ENCODE data around the gene LIAS. TPM values are rescaled to one million over a fixed set of nuclear protein-coding genes. Genes with fewer than 3 reads are reported as not detected.
"Not testable (repeated sequence)": the region's sequence is repeated elsewhere in the genome, so short reads cannot be mapped to it uniquely, and the experiment has no call there.

The LIAS gene
- total RNA-seq, 1 experiment from 2014 or later, result 18.4 TPM

DNA sequence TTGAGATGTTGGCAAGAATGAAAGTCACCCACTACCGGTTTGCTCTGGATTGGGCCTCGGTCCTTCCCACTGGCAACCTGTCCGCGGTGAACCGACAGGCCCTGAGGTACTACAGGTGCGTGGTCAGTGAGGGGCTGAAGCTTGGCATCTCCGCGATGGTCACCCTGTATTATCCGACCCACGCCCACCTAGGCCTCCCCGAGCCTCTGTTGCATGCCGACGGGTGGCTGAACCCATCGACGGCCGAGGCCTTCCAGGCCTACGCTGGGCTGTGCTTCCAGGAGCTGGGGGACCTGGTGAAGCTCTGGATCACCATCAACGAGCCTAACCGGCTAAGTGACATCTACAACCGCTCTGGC is 12.4 kb upstream of the LIAS start:
- Histone ChIP-seq H3K27me3 (ENCODE audit: control insufficient read depth, insufficient read depth, low read length) (no peaks in the 10 kb centered on the region), H3K36me3 (replicated peaks; ENCODE audit: control insufficient read depth, insufficient read depth, low read length) (no peaks in the 10 kb centered on the region), H3K4me3 (ENCODE audit: insufficient read depth, low read depth, low read length) (peak overlapping the region; percentile 50)
- DNase-seq, result no peak

DNA sequence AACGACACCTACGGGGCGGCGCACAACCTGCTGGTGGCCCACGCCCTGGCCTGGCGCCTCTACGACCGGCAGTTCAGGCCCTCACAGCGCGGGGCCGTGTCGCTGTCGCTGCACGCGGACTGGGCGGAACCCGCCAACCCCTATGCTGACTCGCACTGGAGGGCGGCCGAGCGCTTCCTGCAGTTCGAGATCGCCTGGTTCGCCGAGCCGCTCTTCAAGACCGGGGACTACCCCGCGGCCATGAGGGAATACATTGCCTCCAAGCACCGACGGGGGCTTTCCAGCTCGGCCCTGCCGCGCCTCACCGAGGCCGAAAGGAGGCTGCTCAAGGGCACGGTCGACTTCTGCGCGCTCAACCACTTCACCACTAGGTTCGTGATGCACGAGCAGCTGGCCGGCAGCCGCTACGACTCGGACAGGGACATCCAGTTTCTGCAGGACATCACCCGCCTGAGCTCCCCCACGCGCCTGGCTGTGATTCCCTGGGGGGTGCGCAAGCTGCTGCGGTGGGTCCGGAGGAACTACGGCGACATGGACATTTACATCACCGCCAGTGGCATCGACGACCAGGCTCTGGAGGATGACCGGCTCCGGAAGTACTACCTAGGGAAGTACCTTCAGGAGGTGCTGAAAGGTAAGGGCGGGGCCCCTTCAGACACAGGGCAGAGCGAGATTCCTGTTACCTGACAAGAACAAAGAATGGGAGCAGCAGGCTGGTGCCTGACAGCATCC is 11.8 kb upstream of the LIAS start:
- DNase-seq, result peak; percentile 77
- H3K27me3 ChIP-seq (ENCODE audit: control insufficient read depth, insufficient read depth, low read length), result no peaks in the 10 kb centered on the region
- peak overlapping the region; percentile 50 for H3K4me3 ChIP-seq (ENCODE audit: insufficient read depth, low read depth, low read length)
- H3K36me3 ChIP-seq (replicated peaks; ENCODE audit: control insufficient read depth, insufficient read depth, low read length), result peaks cover 4% of the 10 kb centered on the region

DNA sequence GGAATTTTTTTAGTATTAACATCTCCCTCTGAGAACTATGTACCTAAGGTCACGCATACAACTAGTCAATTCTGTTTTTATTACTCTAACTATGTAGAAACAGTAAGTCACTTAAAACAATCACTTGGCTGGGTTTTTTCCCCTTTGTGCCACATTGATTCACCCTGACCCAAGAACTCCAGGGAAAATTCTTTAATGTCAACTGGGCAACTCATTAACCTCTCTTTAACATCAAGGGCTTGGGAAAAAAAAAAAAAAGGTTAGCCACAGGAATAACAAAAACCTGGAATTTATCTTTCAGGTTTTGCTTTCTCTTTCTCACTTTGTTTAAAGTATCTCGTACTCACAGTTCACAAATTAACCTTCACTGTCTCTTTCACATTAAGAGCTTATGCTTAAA is 8.2 kb upstream of the LIAS start:
- Histone ChIP-seq H3K4me3 (ENCODE audit: insufficient read depth, low read depth, low read length) (no peak overlapping the region), H3K36me3 (replicated peaks; ENCODE audit: control insufficient read depth, insufficient read depth, low read length) (peaks cover 27% of the 10 kb centered on the region), H3K27me3 (ENCODE audit: control insufficient read depth, insufficient read depth, low read length) (no peaks in the 10 kb centered on the region)
- no peak for DNase-seq

DNA sequence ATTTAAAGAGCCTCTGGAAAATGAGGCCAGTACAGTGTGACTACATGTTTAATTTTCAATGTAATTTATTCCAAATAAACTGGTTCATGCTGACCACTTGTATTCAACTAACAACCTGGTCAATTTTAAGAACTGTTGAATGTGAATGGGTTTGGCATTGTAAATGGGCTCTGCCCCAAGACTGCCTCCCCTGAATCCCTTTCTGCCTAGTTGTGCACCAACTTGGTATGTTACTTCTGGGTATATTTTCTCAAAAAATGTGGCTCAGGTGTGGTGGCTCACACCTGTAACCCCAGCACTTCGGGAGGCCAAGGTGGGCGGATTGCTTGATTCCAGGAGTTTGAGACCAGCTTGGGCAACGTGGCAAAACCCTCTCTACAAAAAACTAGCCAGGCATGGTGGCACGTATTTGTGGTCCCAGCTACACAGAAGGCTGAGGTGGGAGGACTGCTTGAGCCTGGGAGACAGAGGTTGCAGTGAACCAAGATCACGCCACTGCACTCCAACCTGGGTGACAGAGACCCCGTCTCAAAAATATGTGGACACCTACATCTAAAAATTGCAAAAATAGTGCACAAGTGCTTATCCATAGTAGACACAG is 7.3 kb upstream of the LIAS start:
- Histone ChIP-seq H3K4me3 (ENCODE audit: insufficient read depth, low read depth, low read length) (no peak overlapping the region), H3K27me3 (ENCODE audit: control insufficient read depth, insufficient read depth, low read length) (no peaks in the 10 kb centered on the region), H3K36me3 (replicated peaks; ENCODE audit: control insufficient read depth, insufficient read depth, low read length) (peaks cover 35% of the 10 kb centered on the region)
- DNase-seq, result no peak

DNA sequence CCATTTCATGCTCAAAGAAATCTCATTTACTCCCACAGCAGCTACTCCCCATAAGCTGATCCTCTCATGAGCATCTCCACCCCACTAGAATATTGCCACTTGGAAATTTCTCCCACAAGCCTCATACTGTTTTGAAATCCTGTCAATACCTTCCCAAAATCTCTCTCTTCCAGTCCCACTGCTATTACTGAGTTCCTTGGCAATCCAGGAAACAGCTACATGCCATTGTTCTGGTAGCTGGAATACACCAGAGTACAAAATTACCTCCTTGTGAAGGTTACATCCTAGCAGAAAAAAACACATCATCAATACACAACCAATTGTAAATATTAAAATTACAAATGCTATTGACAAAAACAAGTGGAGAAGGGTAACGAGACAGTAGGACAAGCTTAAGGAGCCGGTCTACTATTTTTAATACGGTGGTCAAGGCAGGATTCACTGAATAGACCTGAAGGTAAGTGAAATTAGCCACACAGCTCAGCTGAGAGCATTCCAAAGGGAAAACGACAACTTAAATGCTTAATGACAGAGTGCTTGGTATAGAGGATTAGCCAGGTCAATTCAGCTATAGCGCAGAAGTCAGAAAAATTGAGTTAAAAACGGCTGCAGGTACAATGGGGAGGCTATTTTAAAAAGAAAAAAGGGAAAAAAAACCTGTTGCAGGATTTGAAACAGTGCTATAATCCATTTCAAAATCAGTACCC is 6.5 kb upstream of the LIAS start:
- Histone ChIP-seq H3K36me3 (replicated peaks; ENCODE audit: control insufficient read depth, insufficient read depth, low read length) (peaks cover 43% of the 10 kb centered on the region), H3K4me3 (ENCODE audit: insufficient read depth, low read depth, low read length) (no peak overlapping the region), H3K27me3 (ENCODE audit: control insufficient read depth, insufficient read depth, low read length) (no peaks in the 10 kb centered on the region)
- no peak for DNase-seq

DNA sequence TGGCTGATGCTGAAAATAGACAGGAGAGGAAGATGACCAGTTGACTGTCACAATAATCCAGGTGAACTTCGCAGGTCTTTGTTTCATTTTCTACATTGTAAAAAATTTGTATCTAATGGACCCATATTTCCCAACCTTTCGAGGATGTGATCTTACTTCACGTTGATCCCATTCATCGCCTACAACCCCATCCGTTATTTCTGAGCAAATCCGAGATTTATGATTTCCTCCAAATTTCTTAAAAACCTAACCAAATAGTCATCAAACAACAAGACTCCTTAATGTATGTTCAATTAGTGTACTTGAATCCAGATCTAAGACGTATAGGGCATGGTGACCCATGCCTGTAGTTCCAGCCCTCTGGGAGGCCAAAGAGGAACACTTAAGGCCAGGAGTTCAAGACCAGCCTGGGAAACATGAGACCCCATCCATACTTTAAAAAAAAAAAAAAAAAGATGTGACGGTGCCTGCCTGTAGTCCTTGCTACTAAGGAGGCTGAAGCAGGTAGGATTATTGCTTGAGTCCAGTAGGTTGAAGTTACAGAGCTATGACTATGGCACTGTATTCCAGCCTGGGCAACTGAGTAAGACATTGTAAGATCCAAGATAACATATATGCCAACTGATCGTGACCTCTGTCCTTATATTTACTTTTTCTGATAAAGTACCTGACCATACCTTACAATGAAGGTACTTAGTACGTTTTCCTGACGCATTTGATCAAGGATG is 5.8 kb upstream of the LIAS start:
- no peak for DNase-seq
- H3K27me3 ChIP-seq (ENCODE audit: control insufficient read depth, insufficient read depth, low read length), result no peaks in the 10 kb centered on the region
- no peak overlapping the region for H3K4me3 ChIP-seq (ENCODE audit: insufficient read depth, low read depth, low read length)
- peaks cover 50% of the 10 kb centered on the region for H3K36me3 ChIP-seq (replicated peaks; ENCODE audit: control insufficient read depth, insufficient read depth, low read length)

DNA sequence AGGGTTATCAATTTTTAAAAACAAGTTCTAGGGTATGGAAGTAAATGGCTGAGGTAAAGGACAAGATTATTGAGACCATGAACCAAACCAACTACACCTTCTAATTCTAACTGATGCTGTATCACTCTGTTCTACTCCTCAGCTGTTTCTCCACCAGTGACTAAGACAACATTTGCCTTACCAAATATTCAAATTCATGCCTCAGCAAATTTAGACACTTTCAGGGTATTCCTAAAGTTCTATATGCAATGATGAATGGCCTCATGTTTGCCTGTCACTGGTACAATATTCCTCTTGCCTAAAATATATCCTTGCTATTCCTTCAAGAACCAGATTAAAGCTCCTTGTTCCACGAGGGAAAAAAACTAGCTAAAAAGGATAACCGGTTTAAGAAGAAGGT is 5.1 kb upstream of the LIAS start:
- no peak for DNase-seq
- Histone ChIP-seq H3K36me3 (replicated peaks; ENCODE audit: control insufficient read depth, insufficient read depth, low read length) (peaks cover 50% of the 10 kb centered on the region), H3K27me3 (ENCODE audit: control insufficient read depth, insufficient read depth, low read length) (no peaks in the 10 kb centered on the region), H3K4me3 (ENCODE audit: insufficient read depth, low read depth, low read length) (no peak overlapping the region)

DNA sequence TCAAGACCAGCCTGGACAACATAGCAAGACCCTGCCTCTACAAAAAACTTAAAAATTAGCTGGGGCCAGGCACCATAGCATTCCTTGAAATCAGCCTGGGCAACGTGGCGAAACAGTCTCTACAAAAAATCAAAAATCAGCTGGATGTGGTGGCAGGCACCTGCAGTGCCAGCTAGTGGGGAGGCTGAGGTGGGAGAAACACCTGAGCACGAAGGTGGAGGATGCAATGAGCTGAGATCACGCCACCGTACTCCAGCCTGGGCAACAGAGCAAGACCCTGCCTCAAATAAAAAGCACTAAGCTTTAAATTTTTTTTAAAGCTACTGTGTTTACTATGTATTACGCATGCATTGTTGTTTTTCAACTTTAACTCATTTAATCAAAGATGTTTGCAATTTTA is 3.4 kb upstream of the LIAS start:
- no peak for DNase-seq
- Histone ChIP-seq H3K27me3 (ENCODE audit: control insufficient read depth, insufficient read depth, low read length) (no peaks in the 10 kb centered on the region), H3K36me3 (replicated peaks; ENCODE audit: control insufficient read depth, insufficient read depth, low read length) (peaks cover 50% of the 10 kb centered on the region), H3K4me3 (ENCODE audit: insufficient read depth, low read depth, low read length) (no peak overlapping the region)

DNA sequence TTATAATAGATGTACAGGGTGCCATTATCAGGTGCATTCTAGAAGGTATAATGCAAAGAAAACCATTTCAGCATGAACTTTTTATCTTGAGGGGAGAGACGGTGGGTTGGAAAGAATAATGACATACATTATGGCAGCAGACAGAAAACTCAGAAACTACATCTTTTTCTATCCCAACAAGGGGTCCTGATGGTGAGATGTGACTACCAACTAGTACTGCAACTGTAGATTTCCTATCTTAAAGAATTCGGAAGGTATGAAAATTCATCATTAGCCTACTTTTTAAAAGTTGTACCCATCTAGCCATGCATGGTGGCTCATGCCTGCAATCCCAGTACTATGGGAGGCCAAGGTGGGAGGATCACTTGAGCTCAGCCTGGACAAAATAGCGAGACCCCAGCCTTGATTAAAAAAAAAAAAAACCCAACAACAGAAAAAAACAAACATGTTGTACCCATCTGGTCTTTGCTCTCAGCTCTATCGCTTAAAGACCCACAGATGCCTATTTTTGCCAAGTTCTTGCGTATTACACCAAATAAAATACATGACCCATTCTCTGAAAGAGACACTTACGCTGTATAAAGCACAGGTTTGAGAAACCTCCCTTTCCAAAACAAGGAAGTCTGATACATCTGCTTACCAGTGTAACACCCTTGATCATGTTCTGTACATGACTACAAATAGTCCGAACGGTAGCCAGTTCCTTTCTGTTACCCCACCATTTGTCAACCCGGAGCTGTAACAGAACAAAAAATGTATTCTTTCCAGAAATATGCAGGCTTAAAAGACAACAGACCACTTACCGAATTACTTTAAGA is 1.7 kb upstream of the LIAS start:
- Histone ChIP-seq H3K4me3 (ENCODE audit: insufficient read depth, low read depth, low read length) (peak overlapping the region; percentile 96), H3K36me3 (replicated peaks; ENCODE audit: control insufficient read depth, insufficient read depth, low read length) (peaks cover 47% of the 10 kb centered on the region), H3K27me3 (ENCODE audit: control insufficient read depth, insufficient read depth, low read length) (no peaks in the 10 kb centered on the region)
- DNase-seq, result no peak

DNA sequence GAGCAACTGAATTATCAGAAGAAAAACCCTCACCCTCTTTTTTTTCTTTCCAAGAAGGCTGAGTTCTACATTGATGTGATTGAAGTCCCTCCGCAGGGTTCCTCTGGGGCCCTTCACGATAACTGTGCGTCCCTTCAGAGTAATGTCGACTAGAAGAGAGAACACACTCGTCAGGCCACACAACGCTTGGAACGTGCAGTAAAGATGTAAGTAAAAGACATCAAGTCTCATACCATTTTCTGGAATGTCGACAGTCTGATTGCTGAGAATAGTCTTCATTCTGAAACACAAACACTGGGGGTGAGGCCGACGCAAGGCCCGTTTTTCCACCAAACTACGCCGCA is 723 bp upstream of the LIAS start:
- DNase-seq; H3K27me3 ChIP-seq (ENCODE audit: control insufficient read depth, insufficient read depth, low read length): not testable (repeated sequence)
- peak overlapping the region; percentile 96 for H3K4me3 ChIP-seq (ENCODE audit: insufficient read depth, low read depth, low read length)
- H3K36me3 ChIP-seq (replicated peaks; ENCODE audit: control insufficient read depth, insufficient read depth, low read length), result peaks cover 47% of the 10 kb centered on the region

DNA sequence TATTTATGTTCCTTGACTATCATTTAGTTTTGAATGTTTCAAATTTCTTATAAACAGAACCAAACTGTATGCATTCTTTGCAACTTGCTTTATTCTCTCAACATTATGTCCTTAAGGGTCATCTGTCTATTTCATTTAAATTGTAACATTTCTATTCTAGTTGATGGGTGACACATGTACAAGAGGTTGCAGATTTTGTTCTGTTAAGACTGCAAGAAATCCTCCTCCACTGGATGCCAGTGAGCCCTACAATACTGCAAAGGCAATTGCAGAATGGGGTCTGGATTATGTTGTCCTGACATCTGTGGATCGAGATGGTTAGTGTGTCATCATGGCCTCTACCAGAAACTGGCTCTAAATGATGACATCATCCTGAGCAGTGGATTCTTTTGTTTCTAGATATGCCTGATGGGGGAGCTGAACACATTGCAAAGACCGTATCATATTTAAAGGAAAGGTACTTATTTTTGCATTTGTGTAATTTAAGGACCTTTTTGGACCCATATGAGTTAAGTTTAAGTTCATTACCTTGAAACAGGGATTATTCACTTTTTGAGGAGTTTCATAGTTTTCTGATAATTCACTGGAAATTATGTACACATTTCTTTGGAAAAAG is 6.1 kb downstream of the LIAS start:
- DNase-seq, result no peak
- H3K4me3 ChIP-seq (ENCODE audit: insufficient read depth, low read depth, low read length), result no peak overlapping the region
- peaks cover 9% of the 10 kb centered on the region for H3K36me3 ChIP-seq (replicated peaks; ENCODE audit: control insufficient read depth, insufficient read depth, low read length)
- H3K27me3 ChIP-seq (ENCODE audit: control insufficient read depth, insufficient read depth, low read length), result no peaks in the 10 kb centered on the region

DNA sequence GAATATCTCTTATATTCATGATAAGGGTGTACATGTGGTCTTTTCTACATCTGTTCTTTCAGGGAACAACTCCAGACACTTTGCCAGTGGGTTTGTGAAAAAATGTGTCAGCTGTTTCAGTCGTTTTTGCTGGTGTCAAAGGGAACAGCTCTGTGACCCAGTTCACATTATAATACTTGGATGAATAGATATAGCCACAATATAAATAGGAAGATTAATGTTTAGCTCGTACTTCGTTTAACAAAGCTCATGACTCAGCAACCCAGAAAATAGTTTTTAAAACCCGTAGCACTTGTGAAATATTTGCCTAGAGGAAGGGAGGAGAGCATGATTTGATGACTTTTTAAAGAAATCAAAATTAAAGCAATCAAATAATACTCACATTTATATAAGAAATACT is 7.9 kb downstream of the LIAS start:
- no peak for DNase-seq
- H3K27me3 ChIP-seq (ENCODE audit: control insufficient read depth, insufficient read depth, low read length), result no peaks in the 10 kb centered on the region
- H3K4me3 ChIP-seq (ENCODE audit: insufficient read depth, low read depth, low read length), result no peak overlapping the region
- peaks cover 8% of the 10 kb centered on the region for H3K36me3 ChIP-seq (replicated peaks; ENCODE audit: control insufficient read depth, insufficient read depth, low read length)

DNA sequence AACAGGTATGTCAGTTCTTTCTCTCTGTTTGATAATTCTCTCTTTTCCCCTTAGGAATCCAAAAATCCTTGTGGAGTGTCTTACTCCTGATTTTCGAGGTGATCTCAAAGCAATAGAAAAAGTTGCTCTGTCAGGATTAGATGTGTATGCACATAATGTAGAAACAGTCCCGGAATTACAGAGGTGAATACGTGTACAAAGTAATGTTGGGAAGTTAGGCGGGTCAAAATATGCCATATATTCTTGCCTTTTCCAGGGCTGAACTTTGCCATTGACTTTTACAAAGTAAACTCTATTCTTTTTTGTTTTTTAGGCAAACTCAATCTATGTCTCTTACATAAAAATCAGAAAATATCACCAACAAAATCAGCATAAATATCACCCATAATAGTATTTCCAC is 8.6 kb downstream of the LIAS start:
- Histone ChIP-seq H3K36me3 (replicated peaks; ENCODE audit: control insufficient read depth, insufficient read depth, low read length) (peaks cover 10% of the 10 kb centered on the region), H3K27me3 (ENCODE audit: control insufficient read depth, insufficient read depth, low read length) (no peaks in the 10 kb centered on the region), H3K4me3 (ENCODE audit: insufficient read depth, low read depth, low read length) (no peak overlapping the region)
- DNase-seq, result no peak

Measured in H7 (cell line).